ENCODE measurements around the gene NIM1K. TPM values are rescaled to one million over a fixed set of nuclear protein-coding genes. Genes with fewer than 3 reads are reported as not detected.

NIM1K gene
- under 1 TPM in 4 of 5 donors, not detected in 1; 0.41 to 0.89 (median 0.73) TPM for total RNA-seq
- total RNA-seq (2013) = 0.20 TPM
- 0.05 to 1.0 (median 0.38) reads per million in 29 experiments for total RNA-seq

GRCh38 chr5:43191740-43192557, at the start of gene NIM1K:
NIM1K (plus strand) TSS chr5:43192225; CDS start chr5:43245776, 53,551 bp downstream.
- H3K4me3 ChIP-seq (ENCODE audit: control insufficient read depth in 1 of 2, extremely low read depth in 1 of 2, low read length in 1 of 2) = peak within 1 kb of the TSS; percentile 45 to 68
- DNase-seq (peak in 25 of 35 experiments; percentile 0 to 39 (median 8)), ATAC-seq (replicated peaks in 1 of 4) (peak; percentile 47 to 58 (median 52))
- peak within 1 kb of the TSS; percentile 79 to 87 (median 81) for H3K4me3 Mint-ChIP-seq
- H3K27ac Mint-ChIP-seq = no peak within 1 kb of the TSS
- CTCF ChIA-PET = no interaction called here
- H3K4me1 ChIP-seq (ENCODE audit: control insufficient read depth in 1 of 2, extremely low read depth in 1 of 2, insufficient read depth in 2 of 2, low read length in 2 of 2) = peaks cover 0 to 21% of the 10 kb centered on the region in 2 experiments
- peaks cover 17 to 28% (median 27%) of the 10 kb centered on the region in 3 donors for H3K4me1 Mint-ChIP-seq
- no peaks in the 10 kb centered on the region for H3K9me3 ChIP-seq
- H3K9me3 Mint-ChIP-seq = no peaks in the 10 kb centered on the region
- peaks cover 7% of the 10 kb centered on the region for H3K36me3 Mint-ChIP-seq
- 2% methylated on average over 51 of the region's 64 CpGs for WGBS (ENCODE audit: insufficient coverage)
- POLR2A ChIA-PET = no interaction called here
- peaks cover 15 to 21% of the 10 kb centered on the region in 2 donors for H3K27me3 Mint-ChIP-seq
- peaks cover 0 to 20% of the 10 kb centered on the region in 2 experiments for H3K27me3 ChIP-seq (replicated peaks in 1 of 2; ENCODE audit: control insufficient read depth in 2 of 2, extremely low read depth in 1 of 2, insufficient read depth in 2 of 2, low read length in 1 of 2)
- H3K27ac ChIP-seq (ENCODE audit: low read length) = no peak within 1 kb of the TSS
- H3K36me3 ChIP-seq (ENCODE audit: control insufficient read depth in 2 of 2, extremely low read depth in 1 of 2, insufficient read depth in 1 of 2, low read length in 1 of 2) = no peaks in the 10 kb centered on the region

- Mint-ChIP-seq H3K27ac (no peak overlapping the region), H3K4me1 (peaks cover 23 to 31% (median 23%) of the 10 kb centered on the region in 3 donors), H3K9me3 (no peaks in the 10 kb centered on the region), H3K4me3 (no peak overlapping the region), H3K36me3 (peaks cover 31% of the 10 kb centered on the region), H3K27me3 (no peaks in the 10 kb centered on the region)
- peaks cover 2 to 4% of the 10 kb centered on the region in 2 experiments for H3K4me1 ChIP-seq (ENCODE audit: control insufficient read depth in 1 of 2, extremely low read depth in 1 of 2, insufficient read depth in 2 of 2, low read length in 2 of 2)
- H3K9me3 ChIP-seq = no peaks in the 10 kb centered on the region
- ChIA-PET CTCF (interaction anchor here in 1 of 2 donors (0.8 kb wide), 1 partner anchor 339 kb away, joined by 3 read pairs; the partner anchor contains the start of gene TMEM267), POLR2A (interaction anchor here in 1 of 2 donors (0.7 to 1.0 kb wide), 3 partner anchors 10 to 125 kb away, joined by 3 to 7 read pairs (median 7); no protein-coding TSS in a partner anchor)
- H3K36me3 ChIP-seq (ENCODE audit: control insufficient read depth in 2 of 2, extremely low read depth in 1 of 2, insufficient read depth in 1 of 2, low read length in 1 of 2) = peaks cover 3 to 29% of the 10 kb centered on the region in 2 donors
- ATAC-seq (replicated peaks in 1 of 4) (no peak), DNase-seq (no peak)
- no peak overlapping the region for H3K27ac ChIP-seq (ENCODE audit: low read length)
- no peak overlapping the region for H3K4me3 ChIP-seq (ENCODE audit: control insufficient read depth in 1 of 2, extremely low read depth in 1 of 2, low read length in 1 of 2)
- H3K27me3 ChIP-seq (replicated peaks in 1 of 2; ENCODE audit: control insufficient read depth in 2 of 2, extremely low read depth in 1 of 2, insufficient read depth in 2 of 2, low read length in 1 of 2) = no peaks in the 10 kb centered on the region
- WGBS (ENCODE audit: insufficient coverage) = 100% methylated on average over 1 of the region's 3 CpGs
Observed at GRCh38 chr5:43145071-43145470, 47.0 kb upstream of the NIM1K start.

- H3K36me3 ChIP-seq (ENCODE audit: control insufficient read depth in 2 of 2, extremely low read depth in 1 of 2, insufficient read depth in 1 of 2, low read length in 1 of 2) = peaks cover 3 to 39% of the 10 kb centered on the region in 2 donors
- no peak overlapping the region for H3K4me3 Mint-ChIP-seq
- no CpG with 5 or more reads among the region's 1 CpG for WGBS (ENCODE audit: insufficient coverage)
- ChIA-PET POLR2A (no interaction called here), CTCF (interaction anchor here in 1 of 2 donors (2.1 kb wide), 1 partner anchor 40 kb away, joined by 4 read pairs; no protein-coding TSS in a partner anchor)
- no peaks in the 10 kb centered on the region for H3K9me3 Mint-ChIP-seq
- DNase-seq = no peak
- no peaks in the 10 kb centered on the region for H3K27me3 Mint-ChIP-seq
- no peaks in the 10 kb centered on the region for H3K4me1 ChIP-seq (ENCODE audit: control insufficient read depth in 1 of 2, extremely low read depth in 1 of 2, insufficient read depth in 2 of 2, low read length in 2 of 2)
- H3K4me1 Mint-ChIP-seq = peaks cover 15 to 18% (median 15%) of the 10 kb centered on the region in 3 donors
- no peaks in the 10 kb centered on the region for H3K9me3 ChIP-seq
- no peak for ATAC-seq (replicated peaks in 1 of 4)
- no peak overlapping the region for H3K27ac Mint-ChIP-seq
- no peaks in the 10 kb centered on the region for H3K27me3 ChIP-seq (replicated peaks in 1 of 2; ENCODE audit: control insufficient read depth in 2 of 2, extremely low read depth in 1 of 2, insufficient read depth in 2 of 2, low read length in 1 of 2)
- no peak overlapping the region for H3K27ac ChIP-seq (ENCODE audit: low read length)
- no peak overlapping the region for H3K4me3 ChIP-seq (ENCODE audit: control insufficient read depth in 1 of 2, extremely low read depth in 1 of 2, low read length in 1 of 2)
- peaks cover 29% of the 10 kb centered on the region for H3K36me3 Mint-ChIP-seq
Observed at GRCh38 chr5:43146958-43147357, 45.1 kb upstream of the NIM1K start.

- Mint-ChIP-seq H3K36me3 (peaks cover 34% of the 10 kb centered on the region), H3K4me1 (peaks cover 16 to 20% (median 18%) of the 10 kb centered on the region in 3 donors), H3K9me3 (no peaks in the 10 kb centered on the region), H3K27ac (no peak overlapping the region), H3K4me3 (no peak overlapping the region), H3K27me3 (no peaks in the 10 kb centered on the region)
- Histone ChIP-seq H3K36me3 (ENCODE audit: control insufficient read depth in 2 of 2, extremely low read depth in 1 of 2, insufficient read depth in 1 of 2, low read length in 1 of 2) (peaks cover 3 to 45% of the 10 kb centered on the region in 2 donors), H3K4me1 (ENCODE audit: control insufficient read depth in 1 of 2, extremely low read depth in 1 of 2, insufficient read depth in 2 of 2, low read length in 2 of 2) (no peaks in the 10 kb centered on the region), H3K4me3 (ENCODE audit: control insufficient read depth in 1 of 2, extremely low read depth in 1 of 2, low read length in 1 of 2) (no peak overlapping the region), H3K9me3 (no peaks in the 10 kb centered on the region), H3K27ac (ENCODE audit: low read length) (no peak overlapping the region), H3K27me3 (replicated peaks in 1 of 2; ENCODE audit: control insufficient read depth in 2 of 2, extremely low read depth in 1 of 2, insufficient read depth in 2 of 2, low read length in 1 of 2) (no peaks in the 10 kb centered on the region)
- ChIA-PET POLR2A (no interaction called here), CTCF (interaction anchor here in 1 of 2 donors (2.1 kb wide), 1 partner anchor 41 kb away, joined by 4 read pairs; no protein-coding TSS in a partner anchor)
- DNase-seq = no peak
- whole genome bisulfite sequencing (ENCODE audit: insufficient coverage) = no CpG with 5 or more reads among the region's 1 CpG
- ATAC-seq (replicated peaks in 1 of 4) = no peak
Observed at GRCh38 chr5:43148417-43148816, 43.6 kb upstream of the NIM1K start.

- Histone ChIP-seq H3K4me3 (ENCODE audit: control insufficient read depth in 1 of 2, extremely low read depth in 1 of 2, low read length in 1 of 2) (no peak overlapping the region), H3K4me1 (ENCODE audit: control insufficient read depth in 1 of 2, extremely low read depth in 1 of 2, insufficient read depth in 2 of 2, low read length in 2 of 2) (no peaks in the 10 kb centered on the region), H3K27ac (ENCODE audit: low read length) (no peak overlapping the region), H3K9me3 (no peaks in the 10 kb centered on the region), H3K36me3 (ENCODE audit: control insufficient read depth in 2 of 2, extremely low read depth in 1 of 2, insufficient read depth in 1 of 2, low read length in 1 of 2) (peaks cover 4 to 47% of the 10 kb centered on the region in 2 donors), H3K27me3 (replicated peaks in 1 of 2; ENCODE audit: control insufficient read depth in 2 of 2, extremely low read depth in 1 of 2, insufficient read depth in 2 of 2, low read length in 1 of 2) (no peaks in the 10 kb centered on the region)
- H3K36me3 Mint-ChIP-seq = peaks cover 37% of the 10 kb centered on the region
- CTCF ChIA-PET = interaction anchor here in 1 of 2 donors (0.9 to 2.1 kb wide), 2 partner anchors 9 to 42 kb away, joined by 4 read pairs; no protein-coding TSS in a partner anchor
- no peak overlapping the region for H3K4me3 Mint-ChIP-seq
- H3K27me3 Mint-ChIP-seq = no peaks in the 10 kb centered on the region
- H3K9me3 Mint-ChIP-seq = no peaks in the 10 kb centered on the region
- peaks cover 18 to 21% (median 20%) of the 10 kb centered on the region in 3 donors for H3K4me1 Mint-ChIP-seq
- ATAC-seq (replicated peaks in 1 of 4) = no peak
- H3K27ac Mint-ChIP-seq = no peak overlapping the region
- POLR2A ChIA-PET = interaction anchor here in 1 of 2 donors (0.5 to 0.6 kb wide), 2 partner anchors 156 to 873 kb away, joined by 3 to 8 read pairs; no protein-coding TSS in a partner anchor
- WGBS (ENCODE audit: insufficient coverage) = 100% methylated on average over 1 of the region's 7 CpGs
- DNase-seq = no peak
Observed at GRCh38 chr5:43149231-43149630, 42.8 kb upstream of the NIM1K start.

- Mint-ChIP-seq H3K4me1 (peaks cover 11 to 18% (median 16%) of the 10 kb centered on the region in 3 donors), H3K27me3 (no peaks in the 10 kb centered on the region), H3K27ac (no peak overlapping the region), H3K4me3 (no peak overlapping the region), H3K9me3 (no peaks in the 10 kb centered on the region), H3K36me3 (peaks cover 32% of the 10 kb centered on the region)
- CTCF ChIA-PET = interaction anchor here in 1 of 2 donors (0.6 kb wide), 1 partner anchor 22 kb away, joined by 5 read pairs; no protein-coding TSS in a partner anchor
- no peak overlapping the region for H3K27ac ChIP-seq (ENCODE audit: low read length)
- peaks cover 2 to 47% of the 10 kb centered on the region in 2 donors for H3K36me3 ChIP-seq (ENCODE audit: control insufficient read depth in 2 of 2, extremely low read depth in 1 of 2, insufficient read depth in 1 of 2, low read length in 1 of 2)
- no CpG with 5 or more reads among the region's 2 CpGs for WGBS (ENCODE audit: insufficient coverage)
- no peak for DNase-seq
- H3K4me3 ChIP-seq (ENCODE audit: control insufficient read depth in 1 of 2, extremely low read depth in 1 of 2, low read length in 1 of 2) = no peak overlapping the region
- POLR2A ChIA-PET = interaction anchor here in 1 of 2 donors (0.6 kb wide), 1 partner anchor 874 kb away, joined by 3 read pairs; no protein-coding TSS in a partner anchor
- no peaks in the 10 kb centered on the region for H3K27me3 ChIP-seq (replicated peaks in 1 of 2; ENCODE audit: control insufficient read depth in 2 of 2, extremely low read depth in 1 of 2, insufficient read depth in 2 of 2, low read length in 1 of 2)
- H3K9me3 ChIP-seq = no peaks in the 10 kb centered on the region
- no peaks in the 10 kb centered on the region for H3K4me1 ChIP-seq (ENCODE audit: control insufficient read depth in 1 of 2, extremely low read depth in 1 of 2, insufficient read depth in 2 of 2, low read length in 2 of 2)
- ATAC-seq (replicated peaks in 1 of 4) = no peak
Observed at GRCh38 chr5:43150075-43150474, 42.0 kb upstream of the NIM1K start.

Measured in T-cell (primary cell).